NCI-H345 treated with DMSO at 0.1 percent for 48 hours (cell line): Measurements from ENCODE around the gene TMEM192.
"Not testable (repeated sequence)": the region's sequence is repeated elsewhere in the genome, so short reads cannot be mapped to it uniquely, and the experiment has no call there.

ENCODE experiments used
- DNase-seq: peaks from one replicate; lab custom pipeline; 2025; ENCODE audit not compliant: unreplicated experiment; lab: John Stamatoyannopoulos, UW

The TMEM192 gene

GRCh38 chr4:165112368-165113121, at the start of gene TMEM192:
TSS of gene TMEM192 (minus strand) at chr4:165112860. CDS start at chr4:165112773, 87 bp downstream.
- DNase-seq: peak; percentile 73

- no peak for DNase-seq
Measured at GRCh38 chr4:165158762-165159161, 46.1 kb upstream of the TMEM192 start.

GRCh38 chr4:165156906-165157305, 44.2 kb upstream of the TMEM192 start:
- DNase-seq: no peak

- DNase-seq: no peak
Measured at GRCh38 chr4:165154482-165154881, 41.8 kb upstream of the TMEM192 start.

GRCh38 chr4:165152527-165152926, 39.9 kb upstream of the TMEM192 start:
- DNase-seq: no peak

DNA sequence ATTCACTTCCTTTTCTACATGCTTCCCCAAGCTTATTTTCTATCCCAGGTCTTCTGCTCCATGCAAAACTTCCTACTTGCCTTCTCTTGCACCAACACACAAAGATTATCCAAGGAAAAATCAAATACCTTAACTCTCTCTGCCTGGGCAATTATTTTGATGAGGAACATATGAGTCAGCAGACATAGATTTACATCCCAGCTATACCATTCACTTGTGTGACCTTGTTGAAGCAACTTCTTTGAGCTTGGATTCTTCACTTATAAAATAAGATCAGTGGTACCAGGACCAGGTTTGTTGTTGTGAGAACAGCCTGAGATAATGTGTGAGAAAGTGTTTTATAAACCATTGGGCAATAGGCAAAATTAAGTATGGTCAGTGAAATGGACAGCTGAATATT, 39.1 kb upstream of the TMEM192 start:
- DNase-seq: no peak

- DNase-seq: no peak
Measured at GRCh38 chr4:165150545-165150944, 37.9 kb upstream of the TMEM192 start.

- DNase-seq: no peak
Measured at GRCh38 chr4:165138843-165139242, 26.2 kb upstream of the TMEM192 start.

GRCh38 chr4:165137205-165137604, 24.5 kb upstream of the TMEM192 start:
- no peak for DNase-seq

DNA sequence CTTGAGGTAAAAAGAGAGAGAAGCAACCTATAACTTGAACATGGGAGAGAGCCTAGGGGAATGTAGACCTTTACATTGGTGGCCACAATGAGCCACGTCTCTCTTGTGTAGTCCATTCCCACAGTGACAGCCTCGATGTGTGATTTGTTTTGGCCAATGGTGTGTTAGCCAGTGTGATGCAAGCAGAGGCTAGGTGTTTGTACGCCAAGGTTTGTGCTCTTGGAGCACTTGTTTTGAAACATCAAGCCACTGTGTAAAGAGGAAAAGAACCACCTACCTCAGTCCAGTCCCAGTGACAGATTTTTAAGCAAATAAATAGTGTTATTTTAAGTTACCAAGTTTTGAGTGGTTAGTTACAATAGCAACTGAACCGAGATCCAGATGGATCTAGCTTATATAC, 23.9 kb upstream of the TMEM192 start:
- DNase-seq: no peak

DNA sequence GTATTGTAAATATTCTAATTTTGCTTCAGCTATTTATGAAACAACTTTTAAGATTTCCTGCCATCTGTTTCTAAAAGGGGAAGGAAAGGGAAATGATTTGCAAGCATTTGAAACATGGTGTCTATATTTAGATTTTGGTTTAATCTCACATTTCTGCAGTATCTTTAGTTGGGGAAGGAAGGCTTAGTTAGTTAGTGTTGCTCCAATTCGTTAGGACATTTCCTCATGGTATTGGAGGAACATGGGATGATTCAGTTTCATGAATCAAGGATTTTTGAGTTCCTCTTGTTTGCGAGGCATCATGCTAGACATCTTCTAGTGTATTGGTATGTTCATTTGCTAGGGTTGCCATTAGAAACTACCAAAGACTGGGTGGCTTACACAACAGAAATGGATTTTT, 20.5 kb upstream of the TMEM192 start:
- DNase-seq: no peak

DNA sequence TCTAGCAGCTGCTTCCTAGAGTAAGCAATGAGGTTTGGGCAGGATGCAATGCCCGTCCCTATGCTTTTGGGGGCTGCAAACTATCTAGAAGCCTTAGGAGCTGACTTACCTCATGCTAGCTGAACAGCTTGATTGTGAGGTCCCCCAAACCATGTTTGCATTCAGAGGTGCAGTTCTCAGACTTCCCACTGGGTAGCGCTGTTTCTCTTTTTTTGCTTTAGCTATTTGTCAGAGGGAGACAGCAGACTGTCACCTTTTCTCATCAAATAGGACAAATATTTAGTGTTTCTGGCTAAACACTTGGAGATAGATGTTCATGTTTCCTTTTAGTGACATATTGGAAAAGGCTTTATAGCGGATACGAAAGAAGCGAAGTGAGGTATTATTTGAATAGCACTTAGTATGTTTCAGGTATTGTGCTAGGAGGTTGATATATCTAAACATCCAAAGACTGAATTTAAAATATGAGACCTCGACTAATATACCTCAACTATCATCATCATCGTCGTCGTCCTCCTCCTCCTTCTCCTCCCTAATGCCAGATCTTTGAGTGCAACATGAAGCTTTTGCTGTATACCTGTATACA, 18.7 kb upstream of the TMEM192 start:
- peak; percentile 10 for DNase-seq

GRCh38 chr4:165129924-165130323, 17.3 kb upstream of the TMEM192 start:
- DNase-seq: no peak

DNA sequence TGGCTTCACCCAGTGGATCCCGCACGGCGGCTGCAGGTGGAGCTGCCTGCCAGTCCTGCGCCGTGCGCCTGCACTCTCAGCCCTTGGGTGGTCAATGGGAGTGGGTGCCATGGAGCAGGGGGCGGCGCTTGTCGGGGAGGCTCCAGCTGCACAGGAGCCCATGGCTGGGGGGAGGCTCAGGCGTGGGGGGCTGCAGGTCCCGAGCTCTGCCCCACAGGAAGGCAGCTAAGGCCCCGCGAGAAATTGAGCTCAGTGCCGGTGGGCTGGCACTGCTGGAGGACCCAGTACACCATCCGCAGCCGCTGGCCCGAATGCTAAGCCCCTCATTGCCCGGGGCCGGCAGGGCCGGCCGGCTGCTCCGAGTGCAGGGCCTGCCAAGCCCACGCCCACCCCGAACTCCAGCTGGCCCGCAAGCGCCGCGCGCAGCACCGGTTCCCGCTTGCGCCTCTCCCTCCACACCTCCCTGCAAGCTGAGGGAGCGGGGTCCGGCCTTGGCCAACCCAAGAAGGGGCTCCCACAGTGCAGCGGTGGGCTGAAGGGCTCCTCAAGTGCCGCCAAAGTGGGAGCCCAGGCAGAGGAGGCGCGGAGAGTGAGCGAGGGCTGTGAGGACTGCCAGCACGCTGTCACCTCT, 13.3 kb upstream of the TMEM192 start:
- not testable (repeated sequence) for DNase-seq

- no peak for DNase-seq
Measured at GRCh38 chr4:165124488-165124887, 11.8 kb upstream of the TMEM192 start.

DNA sequence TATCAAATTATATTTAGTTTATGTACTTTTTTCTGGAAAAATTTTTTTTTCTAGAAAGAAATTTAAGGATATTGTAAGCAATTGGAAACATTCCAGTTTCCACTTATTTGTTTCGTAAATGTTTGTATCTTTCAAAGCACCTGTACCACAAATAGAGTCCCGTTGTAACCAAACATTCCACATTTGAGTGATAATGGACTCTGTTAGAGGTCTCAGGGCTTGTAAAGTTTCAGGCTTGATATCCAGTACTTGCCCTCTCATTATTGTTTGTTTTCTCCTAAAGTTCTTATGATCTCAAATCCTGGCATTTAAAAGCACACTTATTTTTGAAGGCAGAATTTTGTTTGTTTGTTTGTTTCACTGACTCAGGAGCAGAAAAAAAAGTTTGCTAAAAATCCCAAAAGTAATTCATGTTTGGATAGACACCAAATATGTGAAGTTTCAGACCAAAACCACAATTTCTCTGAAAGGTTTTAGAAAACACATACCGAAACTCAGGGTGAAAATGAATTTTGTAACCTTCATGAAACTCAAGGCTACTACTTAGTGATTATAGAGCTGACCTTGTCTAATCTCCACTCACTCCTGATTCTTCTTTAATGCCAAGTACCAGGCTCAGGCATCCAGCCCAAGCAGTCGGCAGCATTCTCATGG, 5.7 kb upstream of the TMEM192 start:
- DNase-seq: no peak

DNA sequence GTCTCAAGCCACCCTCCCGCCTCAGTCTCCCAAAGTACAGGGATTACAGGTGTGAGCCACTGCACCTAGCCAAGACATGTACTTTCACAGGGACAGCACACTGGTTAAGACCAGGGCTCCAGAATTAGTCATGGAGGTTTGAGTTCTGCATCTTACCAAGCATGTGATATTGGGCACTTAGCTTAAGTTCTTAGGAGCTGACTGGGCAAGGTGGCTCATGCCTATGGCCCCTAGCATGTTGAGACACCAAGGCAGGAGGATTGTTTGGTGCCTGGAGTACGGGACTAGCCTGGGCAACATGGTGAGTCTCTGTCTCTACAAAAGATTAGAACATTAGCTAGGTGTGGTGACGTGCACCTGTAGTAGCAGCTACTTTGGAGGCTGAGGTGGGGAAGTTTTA, 2.6 kb upstream of the TMEM192 start:
- DNase-seq: no peak

- DNase-seq: peak; percentile 12
Measured at GRCh38 chr4:165111906-165112367, 723 bp downstream of the TMEM192 start.

- DNase-seq: no peak
Measured at GRCh38 chr4:165106518-165106917, 6.1 kb downstream of the TMEM192 start.

GRCh38 chr4:165101641-165102040, 11.0 kb downstream of the TMEM192 start:
- DNase-seq: no peak

DNA sequence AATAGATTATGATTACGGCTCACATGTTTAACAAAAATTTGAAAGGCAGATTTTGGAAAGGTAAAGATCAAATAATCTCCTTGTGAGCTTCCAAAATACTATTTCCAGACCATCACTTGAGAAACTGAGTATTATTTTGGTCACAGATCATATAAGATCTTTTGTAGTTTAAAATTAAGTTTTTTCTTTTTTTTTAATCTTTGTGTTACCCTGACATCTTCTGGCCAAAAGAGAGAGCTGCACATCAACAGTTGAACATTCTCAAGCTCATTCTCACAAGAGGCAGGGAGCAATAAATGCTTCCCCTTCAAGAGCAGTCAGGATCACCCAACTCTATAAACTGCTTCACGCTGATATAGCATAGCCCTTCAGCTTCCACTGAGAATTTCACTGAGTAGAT, 15.9 kb downstream of the TMEM192 start:
- DNase-seq: no peak

- no peak for DNase-seq
Measured at GRCh38 chr4:165095291-165095690, 17.4 kb downstream of the TMEM192 start.
